Activated CD4-positive, alpha-beta T cell treated with anti-CD3 and anti-CD28 coated beads for 4 hours (primary cell): ENCODE measurements around the gene GKN1.

ENCODE experiments used
- DNase-seq, 2 donors: peaks; one replicate each; pipeline ENCODE4 v3.0.0-alpha.2; 2020

The GKN1 gene

GRCh38 chr2:68964282-68964681 lies 10.2 kb upstream of the GKN1 start:
- no peak for DNase-seq

DNA sequence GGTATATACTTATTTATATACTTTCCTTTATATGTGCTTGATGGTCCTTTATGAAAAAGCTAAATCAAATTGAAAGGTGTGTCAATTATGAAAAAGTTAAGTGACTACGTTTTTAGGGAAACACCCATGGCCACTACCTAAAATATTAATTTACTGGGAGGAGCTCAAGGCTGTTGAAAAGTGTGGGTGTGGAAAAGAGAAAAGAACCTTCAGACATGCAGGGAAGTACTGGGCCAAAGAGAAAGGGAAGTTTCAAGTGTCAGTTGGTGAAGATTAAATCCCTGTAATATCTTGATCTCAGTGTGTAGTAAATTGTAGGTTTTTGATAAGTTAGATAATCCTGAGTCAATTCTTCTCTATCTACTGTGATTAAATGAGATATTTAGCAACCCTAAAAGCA lies 6.2 kb upstream of the GKN1 start:
- DNase-seq, result no peak

DNA sequence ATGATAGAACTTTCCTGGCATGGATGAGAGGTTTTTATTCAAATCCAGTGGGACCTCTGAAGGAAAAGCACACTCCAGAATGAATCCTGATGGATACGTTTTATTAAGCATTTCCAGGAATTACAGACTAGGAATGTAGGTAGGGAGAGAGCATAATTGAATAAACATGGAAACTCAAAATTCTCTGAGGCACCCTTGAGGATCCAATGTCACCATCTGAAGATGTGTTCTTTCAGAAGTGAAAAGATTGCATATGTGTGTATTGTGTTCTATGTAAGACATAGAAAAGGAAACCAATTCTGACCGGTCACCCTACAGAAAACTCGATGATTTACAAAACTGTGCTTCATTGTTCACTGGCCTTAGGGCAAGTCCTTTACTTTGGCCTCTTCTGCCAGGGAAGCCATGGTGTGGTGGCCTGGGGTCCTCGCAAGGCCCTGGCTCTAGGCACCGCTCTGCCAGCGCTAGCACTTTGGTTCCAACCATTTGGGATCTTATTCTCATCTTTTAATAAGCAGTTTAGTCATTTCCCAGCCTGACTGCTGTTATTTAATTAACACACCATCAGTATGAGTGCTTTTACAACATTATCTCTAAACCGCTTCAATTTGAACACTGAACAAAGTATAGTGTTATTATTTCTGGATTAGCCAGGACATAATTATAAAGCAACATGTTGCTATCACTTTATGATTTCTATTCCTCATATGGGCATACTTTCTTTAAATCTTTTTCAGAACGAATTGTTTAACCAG lies 4.5 kb upstream of the GKN1 start:
- DNase-seq, result no peak

DNA sequence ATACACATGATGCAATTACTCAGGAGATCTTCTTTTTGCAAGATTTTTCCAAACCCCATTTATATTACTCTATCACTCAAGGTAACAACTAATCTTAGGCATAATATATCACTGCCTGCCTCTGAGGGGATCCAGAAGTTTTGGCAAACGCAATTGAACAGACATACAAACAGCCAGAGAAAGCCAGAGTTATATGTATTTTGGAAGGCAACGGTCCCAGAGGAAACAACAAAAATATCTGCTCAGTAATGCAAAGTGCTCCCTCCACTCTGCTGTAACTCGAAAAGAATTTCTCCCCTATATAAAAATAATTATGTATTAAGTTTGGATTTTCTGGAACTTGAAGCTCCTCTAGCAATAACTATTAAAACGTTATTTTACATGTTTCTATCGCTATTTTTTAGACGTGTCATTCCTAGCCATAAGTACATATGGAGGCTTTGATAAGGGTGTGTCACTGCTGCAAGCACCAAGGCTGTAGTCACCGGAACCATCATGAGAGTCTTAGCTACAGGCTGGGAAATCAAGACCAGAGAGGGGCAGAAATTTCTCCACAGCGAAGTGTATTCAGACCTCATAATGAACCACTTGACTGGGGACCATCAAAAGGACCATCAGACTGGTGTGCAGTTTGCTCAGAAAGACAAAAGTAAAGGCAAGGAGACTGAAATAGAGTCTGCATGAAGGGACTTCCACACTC lies 3.7 kb upstream of the GKN1 start:
- no peak for DNase-seq

GRCh38 chr2:68971591-68972231 lies 2.7 kb upstream of the GKN1 start:
- DNase-seq, result no peak

DNA sequence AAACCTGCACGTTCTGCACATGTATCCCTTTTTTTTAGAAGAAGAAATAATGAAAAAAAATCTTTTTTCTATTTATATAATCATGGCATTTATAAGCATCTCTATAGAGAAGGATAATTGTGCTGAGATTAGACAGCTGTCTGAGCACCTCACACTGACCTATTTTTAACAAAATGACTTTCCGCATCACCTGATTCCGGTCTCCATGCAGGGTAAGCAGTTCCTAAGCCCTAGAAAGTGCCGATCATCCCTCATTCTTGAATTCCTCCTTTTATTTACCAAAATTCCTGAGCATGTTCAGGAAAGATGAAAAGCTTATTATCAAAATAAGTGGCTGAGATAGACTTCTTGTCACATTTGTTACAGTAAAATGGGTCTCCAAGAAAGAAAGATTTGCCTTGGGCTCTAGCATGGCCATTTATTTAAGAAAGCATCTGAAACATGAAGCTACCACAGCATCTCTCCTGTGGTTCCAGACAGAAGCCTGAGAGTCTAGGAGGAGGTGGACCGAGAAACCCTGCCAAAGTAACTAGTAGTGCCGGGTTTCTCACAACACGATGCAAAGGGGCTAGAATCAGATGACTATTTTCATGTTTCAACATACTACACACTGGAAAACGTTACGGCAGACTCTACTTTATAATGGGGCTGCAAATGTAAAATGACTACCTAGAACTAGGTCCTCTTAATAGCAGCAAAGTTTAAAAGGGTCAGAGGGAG lies 670 bp downstream of the GKN1 start:
- no peak for DNase-seq

GRCh38 chr2:68975844-68976243 lies 1.4 kb downstream of the GKN1 start:
- DNase-seq, result no peak

- DNase-seq, result no peak
These were observed 3.0 kb downstream of the GKN1 start for GRCh38 chr2:68977453-68977852.

- DNase-seq, result no peak
These were observed 3.7 kb downstream of the GKN1 start for GRCh38 chr2:68978098-68978497.

DNA sequence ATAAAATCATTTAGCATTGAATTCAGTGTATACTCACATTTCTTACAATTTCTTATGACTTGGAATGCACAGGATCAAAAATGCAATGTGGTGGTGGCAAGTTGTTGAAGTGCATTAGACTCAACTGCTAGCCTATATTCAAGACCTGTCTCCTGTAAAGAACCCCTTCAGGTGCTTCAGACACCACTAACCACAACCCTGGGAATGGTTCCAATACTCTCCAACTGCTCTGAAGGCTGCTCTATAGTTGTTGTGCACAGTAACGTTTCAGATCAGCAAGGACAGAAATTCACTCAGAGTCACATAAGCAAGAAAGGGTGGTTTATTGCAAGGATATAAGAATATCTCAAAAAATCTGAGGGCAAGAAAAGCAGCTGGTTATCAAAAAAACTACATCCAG lies 6.5 kb downstream of the GKN1 start:
- no peak for DNase-seq

DNA sequence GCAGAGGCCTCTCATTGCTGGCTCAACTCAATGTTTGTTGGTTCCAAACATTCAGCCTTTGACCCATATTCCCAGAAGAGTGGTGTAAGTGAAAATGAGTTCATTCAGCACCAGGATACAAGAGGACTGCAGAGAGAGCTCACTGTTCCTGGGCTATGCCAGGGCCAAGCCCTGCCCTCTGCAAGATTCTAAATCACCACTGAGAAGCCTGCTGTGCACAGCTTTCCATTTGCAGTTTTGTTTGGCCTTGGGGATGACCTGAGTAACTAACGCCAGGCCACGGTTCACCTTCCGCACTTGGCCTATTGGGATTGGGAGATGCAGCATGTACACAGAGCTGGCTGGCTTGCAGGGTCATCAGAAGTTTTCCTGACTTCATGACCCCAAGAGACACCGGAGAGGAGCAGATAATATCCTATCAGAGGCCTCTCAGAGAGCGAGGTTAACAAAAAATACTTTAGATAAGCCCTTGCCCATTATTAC lies 12.6 kb downstream of the GKN1 start:
- DNase-seq, result no peak

- DNase-seq, result no peak
These were observed 14.6 kb downstream of the GKN1 start for GRCh38 chr2:68989035-68989434.

- DNase-seq, result no peak
These were observed 17.9 kb downstream of the GKN1 start for GRCh38 chr2:68992341-68992740.

- no peak for DNase-seq
These were observed 18.5 kb downstream of the GKN1 start for GRCh38 chr2:68992933-68993332.

- DNase-seq, result no peak
These were observed 19.2 kb downstream of the GKN1 start for GRCh38 chr2:68993660-68994059.

GRCh38 chr2:68994864-68995263 lies 20.4 kb downstream of the GKN1 start:
- DNase-seq, result no peak

- DNase-seq, result no peak
These were observed 21.5 kb downstream of the GKN1 start for GRCh38 chr2:68995916-68996315.

DNA sequence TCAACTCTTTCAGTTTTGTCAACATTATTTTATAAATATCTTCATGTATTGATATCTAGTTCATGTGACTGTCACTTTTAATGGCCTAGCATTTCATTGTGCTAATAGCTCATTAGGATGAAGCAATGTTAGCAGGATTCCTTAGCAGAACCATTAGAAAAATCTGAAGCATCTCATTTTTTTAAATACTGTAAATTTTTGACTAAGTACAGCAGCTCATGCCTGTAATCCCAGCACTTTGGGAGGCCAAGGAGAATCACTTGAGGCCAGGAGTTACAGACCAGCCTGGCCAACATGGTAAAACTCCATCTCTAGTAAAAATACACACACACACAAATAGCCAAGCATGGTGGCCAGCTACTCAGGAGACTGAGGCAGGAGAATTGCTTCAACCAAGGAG lies 23.0 kb downstream of the GKN1 start:
- no peak for DNase-seq

- DNase-seq, result no peak
These were observed 27.4 kb downstream of the GKN1 start for GRCh38 chr2:69001879-69002278.

DNA sequence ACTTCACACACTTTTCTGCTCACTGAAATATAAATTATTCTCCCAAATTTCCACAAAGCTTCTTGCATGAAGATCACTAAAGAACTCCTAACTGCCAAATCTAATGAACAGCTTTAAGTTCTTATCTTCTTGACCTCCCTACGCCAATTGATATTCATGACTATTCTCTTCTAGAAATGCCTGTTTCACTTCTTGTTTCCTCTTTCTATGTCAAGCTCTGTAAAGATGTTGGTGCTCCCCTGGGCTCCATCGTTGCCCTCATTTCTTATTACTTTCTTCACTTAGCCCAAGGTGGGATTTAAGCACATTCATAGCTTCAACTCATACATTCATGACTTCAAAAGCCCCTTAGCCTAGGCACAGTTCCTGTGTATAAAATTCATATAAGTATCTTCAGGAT lies 29.3 kb downstream of the GKN1 start:
- DNase-seq, result no peak

- no peak for DNase-seq
These were observed 32.7 kb downstream of the GKN1 start for GRCh38 chr2:69007169-69007568.

GRCh38 chr2:69007603-69008002 lies 33.2 kb downstream of the GKN1 start:
- DNase-seq, result no peak

DNA sequence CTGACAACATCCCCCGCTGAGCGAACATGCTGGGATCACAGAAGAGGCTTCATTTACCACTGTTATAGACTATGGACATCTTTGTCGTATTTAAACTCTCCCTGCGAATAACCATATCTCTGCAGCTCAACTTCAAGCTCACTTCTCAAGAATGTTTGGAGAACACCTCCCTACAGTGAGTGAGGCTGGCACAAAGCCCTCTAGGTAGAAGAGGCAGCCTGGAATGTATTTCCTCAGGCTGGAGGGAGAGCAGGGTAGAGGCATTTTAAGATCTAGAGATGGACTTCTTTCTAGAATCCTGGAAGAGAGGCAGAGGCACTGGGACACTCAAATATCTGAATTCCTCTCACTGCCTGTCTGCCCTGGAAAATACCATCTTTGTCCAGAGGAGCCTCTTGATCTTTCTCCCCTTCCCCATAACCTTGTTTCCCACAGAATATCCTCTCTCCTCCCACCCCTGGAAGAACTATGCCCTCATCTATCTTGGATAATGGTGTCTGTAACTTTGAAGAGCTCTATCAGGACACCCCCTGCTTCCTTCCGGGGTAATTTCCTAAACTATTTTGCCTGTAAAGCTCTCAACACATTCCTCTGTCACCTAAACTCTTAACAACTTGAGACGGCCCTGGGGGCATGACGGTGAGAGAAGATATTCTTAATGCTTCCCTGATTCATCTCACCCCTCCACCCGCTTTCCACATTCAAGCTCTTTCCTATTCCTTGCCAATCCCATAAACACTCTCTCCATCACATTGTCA lies 36.2 kb downstream of the GKN1 start:
- no peak for DNase-seq
